GM19035 (cell line): ENCODE data around the gene VASN.
A peak's percentile ranks its signal among the peaks of the same experiment; 100 is the strongest.

Source experiments
- ATAC-seq: cut with Tn5 transposase; IDR thresholded peaks from one replicate; pipeline ENCODE4 v1.9.1; 2021; ENCODE audit not compliant: unreplicated experiment

VASN gene

DNA sequence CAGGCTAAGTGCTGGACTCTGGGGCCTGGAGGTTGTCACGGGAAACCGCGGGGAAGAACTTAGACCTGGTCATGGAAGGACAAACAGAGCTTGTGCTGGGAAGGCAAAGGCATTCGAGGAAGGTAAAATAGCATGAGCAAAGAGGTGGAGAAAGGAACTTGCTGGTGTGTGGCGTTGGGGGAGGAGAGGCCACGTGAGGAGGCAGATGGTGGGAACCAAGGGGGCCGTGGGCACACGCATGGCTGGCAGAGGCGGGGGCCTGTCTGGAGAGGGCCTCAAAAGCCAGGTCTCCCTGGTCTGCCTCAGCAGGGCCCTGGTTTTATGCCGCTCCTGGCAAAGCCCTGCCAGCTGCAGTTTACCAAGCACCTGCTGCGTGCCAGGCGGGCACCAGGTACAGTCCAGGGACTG, 29.4 kb downstream of the VASN start:
- no peak for ATAC-seq

DNA sequence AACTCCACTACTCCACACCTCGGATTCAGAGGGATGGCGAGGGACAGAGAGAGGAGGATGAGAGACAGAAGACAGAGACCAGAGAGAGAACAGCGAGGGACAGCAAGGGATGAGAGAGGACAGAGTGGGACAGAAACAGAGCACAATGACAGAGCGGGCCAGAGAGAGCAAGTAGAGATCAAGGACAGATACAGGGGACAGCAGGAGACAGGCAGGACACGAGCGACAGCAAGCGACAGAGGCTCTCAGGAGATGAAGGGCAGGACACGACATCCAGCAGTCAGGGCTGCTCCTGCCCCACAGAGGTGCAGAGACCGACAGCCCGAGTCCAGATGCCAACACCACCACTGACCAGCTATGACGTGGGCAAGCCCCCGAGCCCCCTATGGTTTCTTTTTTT, 29.9 kb downstream of the VASN start:
- no peak for ATAC-seq

DNA sequence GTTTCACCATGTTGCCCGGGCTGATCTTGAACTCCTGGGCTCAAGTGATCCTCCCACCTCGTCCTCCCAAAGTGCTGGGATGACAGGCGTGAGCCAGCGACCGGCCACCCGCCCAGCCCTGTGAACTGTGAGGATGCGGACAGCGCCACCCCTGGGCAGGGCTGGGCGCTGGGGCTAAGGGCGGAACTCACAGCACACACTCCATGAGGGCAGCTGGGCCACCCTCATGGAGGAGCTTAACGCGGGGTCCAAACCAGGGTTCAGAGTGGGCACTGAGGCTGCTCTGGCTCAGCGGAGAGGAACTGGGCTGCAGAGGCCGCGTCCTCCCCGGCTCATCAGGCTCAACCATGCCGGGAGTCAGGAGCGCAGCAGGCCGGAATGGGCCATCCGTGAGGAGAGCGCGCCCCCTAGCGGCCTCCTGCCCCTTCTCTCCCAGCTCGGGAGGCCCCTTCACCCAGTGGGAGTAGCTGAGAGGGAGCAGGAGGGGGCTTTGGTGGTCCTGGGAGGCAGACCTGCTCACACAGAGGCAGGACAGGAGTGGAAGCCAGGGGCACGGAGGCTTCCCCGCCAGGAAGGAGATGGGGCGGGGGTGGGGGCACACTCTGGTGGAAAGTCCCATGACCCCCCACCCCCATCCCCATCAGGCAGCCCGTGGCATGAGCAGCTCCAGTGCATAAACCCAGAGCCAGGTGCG, 30.9 kb downstream of the VASN start:
- no peak for ATAC-seq

DNA sequence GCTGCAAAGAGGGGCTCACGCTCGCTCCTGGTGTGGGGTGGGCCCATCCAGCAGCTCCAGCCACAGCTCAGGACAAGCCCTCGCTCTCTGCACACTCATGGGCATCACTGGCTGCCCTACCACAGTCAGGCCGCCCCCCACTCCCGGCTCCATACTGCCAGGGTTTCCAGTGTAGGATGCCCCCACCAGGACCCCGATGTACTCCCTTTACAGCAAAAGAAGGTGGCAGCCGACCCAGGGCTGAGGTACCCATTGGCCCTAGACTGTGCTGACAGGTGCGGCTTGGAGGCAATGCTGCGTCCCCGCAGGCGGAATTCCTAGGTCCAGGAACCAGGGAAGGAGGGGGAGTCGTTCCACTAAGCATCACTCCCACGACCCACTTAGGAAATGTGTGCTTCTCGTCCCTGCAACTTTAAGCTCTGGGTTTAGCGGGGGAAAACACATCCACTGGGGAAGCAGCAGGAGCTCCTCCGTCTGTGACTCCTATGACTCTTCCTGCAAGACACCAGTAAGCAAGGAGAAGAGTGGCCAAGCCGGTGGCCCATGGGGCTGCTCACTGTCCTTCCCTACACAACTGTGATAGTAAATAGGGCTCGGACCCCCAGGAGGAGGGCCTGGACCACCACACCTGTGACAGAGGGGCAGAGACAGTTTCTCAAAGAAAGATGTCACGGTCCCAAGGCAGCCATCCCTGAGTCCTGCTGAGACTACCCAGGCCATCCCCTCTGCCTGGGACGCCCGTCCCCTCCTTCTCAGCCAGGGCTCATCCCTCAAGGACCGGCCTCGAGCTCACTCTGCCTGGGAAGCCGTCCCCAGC, 31.7 kb downstream of the VASN start:
- ATAC-seq = no peak

DNA sequence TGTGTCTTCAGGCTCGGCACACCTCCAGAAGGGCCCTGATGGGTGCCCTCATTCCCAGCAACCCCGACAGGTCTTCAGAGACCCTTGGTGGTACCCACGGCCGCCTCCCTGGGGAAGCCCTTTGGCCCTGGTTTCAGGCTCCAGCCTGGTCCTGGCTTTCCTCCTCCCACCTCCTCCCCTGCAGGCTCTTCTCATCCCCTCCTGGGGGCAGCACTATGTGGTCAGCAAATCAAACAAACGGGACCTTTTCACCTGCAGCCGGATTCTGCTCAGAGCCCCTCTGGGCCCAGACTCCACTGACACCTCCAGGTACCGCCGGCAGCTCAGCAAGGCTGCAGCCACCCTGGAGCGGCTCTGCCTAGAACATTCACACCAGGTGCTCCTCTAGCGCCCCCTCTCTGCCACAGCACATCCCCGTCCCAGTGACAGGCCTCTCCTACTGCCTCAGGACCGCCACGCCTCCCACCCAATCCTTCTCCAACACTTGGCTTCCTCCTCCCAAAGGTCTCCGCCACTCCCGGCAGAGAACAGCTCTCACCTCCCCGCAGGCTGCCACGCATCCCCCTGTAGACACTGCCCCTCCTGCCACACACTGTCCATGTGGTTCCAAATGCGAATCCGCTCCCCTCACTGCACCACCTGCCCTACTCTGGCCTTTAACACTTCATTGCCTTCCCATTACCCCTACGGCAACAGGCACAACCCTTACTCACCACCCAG, 32.8 kb downstream of the VASN start:
- no peak for ATAC-seq

DNA sequence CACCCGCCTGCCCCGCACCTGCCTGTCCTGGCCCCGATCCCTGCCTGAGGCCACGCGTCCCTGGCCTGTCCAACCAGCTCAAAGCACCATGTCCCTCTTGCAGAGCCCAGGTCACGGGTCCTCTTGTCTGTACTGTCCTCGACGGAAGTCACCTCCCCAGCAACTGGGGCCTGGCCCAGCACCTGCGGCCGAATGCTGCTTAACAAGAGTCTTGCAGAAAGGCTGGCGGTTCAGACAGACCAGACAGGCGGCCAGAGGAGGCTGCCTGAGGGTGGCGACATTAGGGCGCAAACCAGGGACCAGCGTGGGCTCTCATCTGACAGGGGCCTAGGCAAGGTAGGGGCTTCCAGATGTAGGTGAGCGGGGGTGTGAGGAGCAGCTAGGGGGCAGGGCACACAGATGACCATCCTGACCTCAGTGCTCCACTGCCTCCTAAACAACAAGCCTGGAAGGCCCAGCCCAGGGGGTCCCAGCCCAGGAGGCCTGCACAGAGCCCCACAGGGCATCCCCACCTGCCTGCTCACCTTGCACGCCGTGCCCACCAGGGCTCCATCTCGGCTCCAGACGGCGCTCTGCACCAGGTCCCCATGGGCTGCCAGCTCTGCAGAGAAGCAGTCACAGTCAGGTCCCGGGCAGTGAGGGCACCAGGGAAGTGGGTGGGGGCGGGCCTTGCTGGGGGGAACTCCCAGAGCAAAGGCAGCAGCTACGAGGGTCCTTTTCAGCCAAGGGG, 33.5 kb downstream of the VASN start:
- no peak for ATAC-seq

DNA sequence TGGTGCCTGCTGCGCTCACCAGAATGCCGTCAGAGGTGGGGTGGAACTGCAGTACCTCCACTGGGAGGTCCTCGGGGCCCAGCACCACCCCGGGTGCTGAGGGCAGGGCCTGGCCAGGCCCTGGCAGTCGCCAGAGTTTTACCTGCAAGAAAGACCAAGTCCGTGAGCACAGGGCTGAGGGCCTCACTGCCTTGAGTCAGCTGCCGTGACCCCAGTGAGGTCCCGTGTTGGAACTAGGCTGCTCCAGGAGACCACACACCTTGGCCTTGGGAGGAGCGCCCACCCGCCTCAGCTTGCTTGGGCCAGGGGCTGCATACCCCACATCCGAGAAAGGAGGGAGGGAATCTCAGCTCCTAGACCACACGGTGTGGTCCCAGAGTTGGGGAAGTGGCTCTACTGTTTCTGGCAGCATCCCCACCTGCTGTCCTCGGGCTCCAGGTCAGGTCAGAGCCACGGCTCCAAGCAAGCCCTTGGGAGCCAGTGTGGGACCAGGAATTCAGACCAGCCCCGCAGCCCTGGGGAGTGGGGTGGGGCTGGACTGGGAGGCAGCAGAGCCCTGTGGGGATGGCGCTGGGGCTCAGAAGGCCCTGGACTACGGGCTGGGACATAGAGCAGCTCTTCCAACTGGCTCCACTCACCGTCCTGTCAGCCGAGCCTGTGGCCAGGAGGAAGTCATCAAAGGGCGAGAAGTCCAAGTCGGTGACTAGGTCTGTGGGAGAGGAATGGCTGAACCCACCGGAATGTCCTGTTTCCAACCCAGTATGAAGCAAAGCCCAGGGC, 36.1 kb downstream of the VASN start:
- ATAC-seq = no peak

DNA sequence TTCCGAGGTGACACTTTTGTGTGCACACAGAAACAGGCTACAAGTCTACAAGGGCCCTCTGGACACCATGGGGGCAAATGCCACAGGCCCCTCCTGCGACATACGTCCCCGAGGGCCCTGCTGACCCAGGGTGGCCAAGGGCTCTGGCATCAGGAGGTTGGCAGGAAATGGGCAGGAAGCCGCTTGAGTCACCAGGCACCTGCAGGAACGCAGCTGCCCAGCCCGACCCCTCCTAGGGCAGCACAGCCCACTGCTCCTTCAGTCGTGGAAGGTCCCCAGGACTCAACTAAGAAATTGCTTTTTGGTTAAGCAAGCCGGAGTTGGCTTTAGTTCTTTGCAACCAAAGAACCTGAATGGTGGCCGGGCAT, 36.7 kb downstream of the VASN start:
- no peak for ATAC-seq

DNA sequence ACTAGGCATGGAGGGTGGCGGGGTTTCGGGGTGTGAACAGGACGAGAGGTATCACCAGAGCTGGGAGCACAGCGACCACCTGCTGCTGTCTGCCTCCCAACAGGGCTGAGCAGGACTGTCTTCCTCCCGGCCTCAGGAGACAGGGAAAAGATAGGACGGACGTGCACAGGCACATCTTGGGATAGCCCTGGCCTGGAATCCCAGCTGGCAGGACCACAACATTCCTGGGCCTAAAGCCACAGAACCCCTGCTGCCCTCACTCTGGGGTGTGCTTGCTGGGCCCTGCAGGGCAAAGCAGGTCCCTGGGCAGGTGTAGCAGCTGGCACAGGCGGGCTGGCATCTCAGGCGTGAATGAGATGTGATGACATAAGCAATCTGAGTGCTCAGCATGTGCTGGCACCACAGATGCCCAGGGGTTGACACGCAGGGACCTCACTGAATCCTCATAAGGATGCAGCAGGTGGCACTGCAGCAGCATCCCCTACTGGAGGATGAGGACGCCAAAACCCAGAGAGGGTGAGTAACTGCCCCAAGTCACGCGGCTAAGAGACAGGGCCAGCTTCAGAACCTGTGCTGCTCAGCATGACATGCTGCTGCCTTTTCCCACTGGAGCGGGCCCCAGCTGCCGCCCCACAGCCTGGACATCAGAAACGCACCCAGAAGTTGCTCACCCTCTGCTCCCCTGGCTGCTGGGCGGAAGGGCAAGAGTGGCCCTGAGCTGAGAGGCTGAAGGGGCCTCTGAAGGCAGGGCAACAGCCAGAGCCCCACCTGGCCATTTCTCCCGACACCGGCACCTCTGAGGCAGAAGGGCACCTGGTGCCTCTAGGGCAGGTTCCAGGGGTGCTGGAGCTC, 37.7 kb downstream of the VASN start:
- ATAC-seq = no peak

DNA sequence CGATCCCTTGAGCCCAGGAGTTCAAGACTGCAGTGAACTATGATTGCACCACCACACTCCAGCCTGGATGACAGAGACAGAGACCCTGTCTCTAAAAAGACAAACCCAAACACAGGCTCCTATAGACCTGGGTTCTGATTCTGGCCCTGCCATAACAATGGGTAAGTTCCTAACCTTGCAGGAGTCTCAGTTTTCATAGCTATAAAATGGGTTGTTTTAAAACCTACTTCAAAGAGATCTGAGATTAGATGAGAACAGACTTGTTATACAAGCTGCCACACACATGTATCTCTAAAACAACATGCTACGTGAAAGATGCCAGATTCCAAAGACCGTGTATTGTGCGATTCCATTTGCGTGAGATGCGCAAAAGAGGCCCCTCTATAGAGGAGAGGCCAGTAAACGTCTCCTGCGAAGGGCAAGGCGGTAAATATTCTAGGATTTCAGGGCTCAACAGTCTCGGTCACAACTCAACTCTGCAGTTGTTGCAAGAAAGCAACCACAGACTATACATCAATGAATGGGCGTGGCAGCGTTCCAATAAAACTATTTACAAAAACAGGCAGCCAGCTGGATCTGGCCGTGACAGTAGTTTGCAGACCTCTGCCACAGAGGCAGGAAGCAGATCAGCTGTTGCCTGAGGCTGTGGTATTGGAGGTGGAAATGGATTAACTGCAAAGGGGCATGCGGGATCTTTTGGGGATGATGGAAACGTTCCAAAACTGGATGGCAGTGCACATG, 38.9 kb downstream of the VASN start:
- ATAC-seq = no peak

DNA sequence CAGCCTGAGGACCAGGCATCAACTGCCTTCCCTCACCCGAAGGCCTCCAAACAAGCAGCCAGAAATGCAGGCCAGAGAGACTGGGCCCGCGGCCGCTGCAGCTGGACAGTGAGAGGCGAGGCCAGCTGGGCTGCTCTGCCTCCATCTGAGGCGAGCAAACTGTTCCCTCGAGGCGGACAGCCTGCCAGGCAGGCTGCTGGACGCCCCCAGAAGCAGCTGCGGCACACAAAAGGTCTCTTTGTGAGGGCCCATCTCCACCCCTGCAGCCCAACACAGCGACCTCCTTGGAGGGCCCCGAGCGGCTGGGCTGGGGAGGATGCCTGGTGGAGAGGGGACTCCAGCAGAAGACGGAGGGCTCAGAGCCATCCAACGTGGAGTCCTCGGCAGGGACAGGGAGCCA, 40.0 kb downstream of the VASN start:
- ATAC-seq = no peak

DNA sequence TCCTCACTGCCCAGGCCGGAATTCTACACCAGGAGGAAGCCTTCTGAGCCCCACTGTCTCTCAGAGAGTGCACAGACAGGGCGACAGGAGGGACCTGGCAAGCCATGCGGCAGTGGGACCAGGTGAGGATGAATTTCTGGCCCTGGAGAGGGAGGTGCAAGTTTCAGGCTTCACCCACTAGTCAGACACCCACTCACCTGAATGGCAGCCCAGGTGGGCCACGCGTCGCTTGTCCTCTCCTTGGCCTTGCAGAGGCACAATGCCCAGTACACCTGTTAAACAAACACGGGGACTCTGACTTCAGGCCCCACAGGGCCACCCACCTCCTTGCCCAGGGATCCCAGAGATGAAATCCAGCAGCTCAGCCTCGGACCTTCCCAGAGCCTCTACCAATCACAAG, 40.5 kb downstream of the VASN start:
- ATAC-seq = no peak

DNA sequence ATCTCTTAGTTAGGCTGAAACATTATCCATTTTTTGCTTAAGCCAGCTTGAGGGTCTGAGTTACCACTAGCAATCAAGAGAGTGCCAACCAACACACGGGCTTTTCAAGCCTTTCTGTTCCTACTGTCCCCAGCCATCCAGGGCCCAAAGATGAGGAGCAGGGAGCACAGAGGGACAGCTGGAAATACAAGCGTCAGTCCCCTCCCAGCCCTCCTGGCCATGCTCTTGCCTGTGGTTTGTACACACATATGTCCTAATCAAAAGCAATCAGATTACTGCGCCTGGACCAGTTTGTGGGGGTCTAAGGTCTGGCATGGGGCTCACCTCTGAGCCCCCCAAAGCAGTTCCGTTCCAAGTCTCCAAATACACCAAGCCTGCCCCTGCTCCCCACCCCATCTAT, 41.2 kb downstream of the VASN start:
- ATAC-seq = no peak

DNA sequence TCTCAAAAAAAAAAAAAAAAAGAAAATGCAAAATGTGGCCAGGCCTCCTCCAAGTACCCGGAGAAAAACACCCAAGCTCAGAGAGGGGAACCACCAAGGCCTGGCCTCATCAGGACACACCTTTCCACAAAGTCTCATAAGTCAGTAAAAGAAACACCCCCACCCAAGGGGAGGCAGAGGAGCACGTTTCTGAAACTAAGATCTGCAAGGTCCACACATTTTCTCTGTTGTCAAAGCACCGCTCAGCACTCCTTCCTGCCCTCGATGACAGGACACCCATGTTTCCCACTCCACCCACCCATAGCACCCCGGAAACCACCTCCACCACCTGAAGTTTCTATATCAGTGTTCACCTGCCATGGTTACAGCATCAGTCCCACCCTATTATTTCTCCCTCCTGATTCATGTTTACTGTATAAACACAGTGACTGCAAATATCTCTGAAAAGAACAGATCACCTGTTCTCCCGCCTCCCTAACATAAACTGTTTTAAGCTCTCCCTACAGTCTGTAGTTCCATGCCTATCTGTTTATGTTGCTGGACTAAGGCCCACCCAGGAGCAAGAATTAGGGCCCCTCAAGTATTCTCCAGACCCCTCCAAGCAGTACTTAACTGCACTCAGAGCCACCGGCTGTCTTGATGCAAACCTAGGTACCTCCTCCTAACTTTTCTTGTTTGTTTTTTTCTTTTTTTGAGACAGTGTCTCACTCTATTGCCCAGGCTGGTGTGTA, 42.7 kb downstream of the VASN start:
- peak; percentile 52 for ATAC-seq

DNA sequence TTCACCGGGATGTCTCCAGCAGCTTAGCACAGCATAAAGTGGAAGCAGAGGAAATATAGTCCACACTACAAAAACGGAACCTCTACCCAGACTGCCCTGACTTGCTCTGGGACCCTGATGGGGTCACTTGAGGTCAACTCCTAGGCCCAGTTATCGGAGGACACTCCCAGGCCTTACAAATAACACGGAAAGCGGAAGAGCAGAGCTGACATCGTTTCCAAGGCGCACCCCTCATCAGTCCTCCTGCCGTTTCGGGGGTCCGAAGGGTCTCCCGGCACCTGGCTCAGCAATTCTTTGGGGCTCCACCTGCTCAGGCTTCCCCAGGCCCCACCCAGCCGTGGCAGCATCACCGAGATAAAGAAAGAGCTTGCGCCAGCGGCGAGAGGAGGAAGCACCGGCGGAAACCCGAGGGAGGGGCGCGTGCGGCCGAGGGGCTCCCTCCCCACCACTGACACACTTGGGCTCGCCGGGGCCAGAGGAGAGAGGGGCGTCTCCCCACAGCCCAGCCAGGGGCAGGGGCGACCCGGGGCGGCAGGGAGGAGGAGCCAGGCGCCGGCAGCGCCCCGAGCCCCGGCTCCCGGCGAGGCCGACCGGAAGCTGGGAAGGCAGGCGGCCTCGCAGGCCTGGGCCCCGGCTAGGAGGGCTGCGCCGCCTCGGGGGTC, 44.0 kb downstream of the VASN start:
- peak; percentile 21 for ATAC-seq

DNA sequence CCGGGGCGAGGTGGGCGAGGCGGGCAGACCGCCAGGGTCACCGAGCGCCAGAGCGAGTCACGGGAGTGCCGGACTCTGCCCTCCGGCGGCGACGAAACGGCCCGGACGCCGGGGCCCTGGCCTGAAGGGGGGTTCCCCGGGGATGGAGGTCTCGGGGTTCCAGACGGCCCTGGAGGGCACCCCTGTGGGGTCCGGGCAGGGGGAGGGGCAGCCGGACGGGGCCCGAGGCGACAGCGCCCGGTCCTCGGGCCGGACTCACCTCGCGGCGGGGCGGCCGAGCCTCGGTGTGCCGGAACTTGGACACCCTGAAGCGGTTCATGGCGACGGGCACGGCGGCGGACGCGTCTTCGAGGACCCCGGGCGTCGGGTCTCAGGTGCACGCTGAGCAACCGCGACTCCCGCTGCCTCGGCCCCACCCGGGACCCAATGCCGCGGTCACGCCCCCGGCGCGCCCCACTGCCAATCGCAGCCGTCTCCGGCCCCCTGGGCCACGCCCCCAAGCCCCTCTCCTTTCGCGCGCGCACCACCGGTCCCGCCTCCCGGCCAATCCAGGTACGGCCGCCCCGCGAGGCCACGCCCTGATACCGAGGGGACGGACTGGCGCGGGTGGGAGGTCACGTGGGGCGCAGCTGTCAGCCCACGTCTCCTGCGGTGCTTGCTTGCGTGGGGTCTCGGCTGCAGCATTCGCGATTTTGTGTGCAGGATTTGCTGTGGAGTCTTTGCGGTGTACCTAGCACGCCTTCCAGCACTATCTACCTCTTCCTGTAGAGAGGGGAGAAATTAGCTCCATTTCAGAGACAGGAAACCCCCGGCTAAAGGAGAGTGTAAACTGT, 44.8 kb downstream of the VASN start, which contains the start of gene CORO7:
Gene CORO7 (minus strand): TSS at position 397 of the 833 bp plus-strand sequence. CDS start 78 bp downstream, at position 319.
- ATAC-seq = peak; percentile 60
